LoVo (cell line): ENCODE measurements around the gene NOC2L.

Source experiments
- DNase-seq: peaks from one replicate; pipeline ENCODE4 v3.0.0-alpha.2; 2016; ENCODE audit warnings: low spot score

NOC2L gene

GRCh38 chr1:942864-943533 lies 16.1 kb downstream of the NOC2L start:
- no peak for DNase-seq

- DNase-seq: no peak
These were observed 16.6 kb downstream of the NOC2L start for GRCh38 chr1:942411-942821.

- peak; percentile 44 for DNase-seq
These were observed 17.3 kb downstream of the NOC2L start for GRCh38 chr1:941588-942383.

GRCh38 chr1:941015-941587 lies 18.0 kb downstream of the NOC2L start:
- DNase-seq: no peak

GRCh38 chr1:940107-941014 lies 18.7 kb downstream of the NOC2L start:
- peak; percentile 62 for DNase-seq

- DNase-seq: no peak
These were observed 19.4 kb downstream of the NOC2L start for GRCh38 chr1:939511-940106.

- DNase-seq: no peak
These were observed 20.2 kb downstream of the NOC2L start for GRCh38 chr1:938711-939489.

GRCh38 chr1:938088-938683 lies 20.9 kb downstream of the NOC2L start:
- no peak for DNase-seq

GRCh38 chr1:937521-937920 lies 21.5 kb downstream of the NOC2L start:
- no peak for DNase-seq

- DNase-seq: no peak
These were observed 22.4 kb downstream of the NOC2L start for GRCh38 chr1:936348-937264.

- no peak for DNase-seq
These were observed 23.3 kb downstream of the NOC2L start for GRCh38 chr1:935751-936231.

- no peak for DNase-seq
These were observed 23.9 kb downstream of the NOC2L start for GRCh38 chr1:934991-935750.

GRCh38 chr1:933603-933940 lies 25.5 kb downstream of the NOC2L start:
- no peak for DNase-seq

- no peak for DNase-seq
These were observed 26.1 kb downstream of the NOC2L start for GRCh38 chr1:932776-933602.

GRCh38 chr1:932173-932510 lies 26.9 kb downstream of the NOC2L start:
- no peak for DNase-seq

- no peak for DNase-seq
These were observed 27.5 kb downstream of the NOC2L start for GRCh38 chr1:931380-932172.

- no peak for DNase-seq
These were observed 28.4 kb downstream of the NOC2L start for GRCh38 chr1:930633-931138.
